H54 (cell line): ENCODE measurements around the gene RPGRIP1L.
A peak's percentile ranks its signal among the peaks of the same experiment; 100 is the strongest.

Experiments used
- DNase-seq: peaks from one replicate; pipeline ENCODE4 v3.0.0; 2011; ENCODE audit warnings: low spot score, mixed read lengths; ENCODE audit not compliant: insufficient read length
- FAIRE-seq: peaks from 3 replicates; lab custom pipeline; 2011; peaks lifted over from hg19 to GRCh38; lab: Jason Lieb, UNC
- POLR2A ChIP-seq: IDR thresholded peaks from 2 replicates; pipeline ENCODE4 v1.6.1; 2011; ENCODE audit warnings: low read depth, mild to moderate bottlenecking, low read length

The RPGRIP1L gene

DNA sequence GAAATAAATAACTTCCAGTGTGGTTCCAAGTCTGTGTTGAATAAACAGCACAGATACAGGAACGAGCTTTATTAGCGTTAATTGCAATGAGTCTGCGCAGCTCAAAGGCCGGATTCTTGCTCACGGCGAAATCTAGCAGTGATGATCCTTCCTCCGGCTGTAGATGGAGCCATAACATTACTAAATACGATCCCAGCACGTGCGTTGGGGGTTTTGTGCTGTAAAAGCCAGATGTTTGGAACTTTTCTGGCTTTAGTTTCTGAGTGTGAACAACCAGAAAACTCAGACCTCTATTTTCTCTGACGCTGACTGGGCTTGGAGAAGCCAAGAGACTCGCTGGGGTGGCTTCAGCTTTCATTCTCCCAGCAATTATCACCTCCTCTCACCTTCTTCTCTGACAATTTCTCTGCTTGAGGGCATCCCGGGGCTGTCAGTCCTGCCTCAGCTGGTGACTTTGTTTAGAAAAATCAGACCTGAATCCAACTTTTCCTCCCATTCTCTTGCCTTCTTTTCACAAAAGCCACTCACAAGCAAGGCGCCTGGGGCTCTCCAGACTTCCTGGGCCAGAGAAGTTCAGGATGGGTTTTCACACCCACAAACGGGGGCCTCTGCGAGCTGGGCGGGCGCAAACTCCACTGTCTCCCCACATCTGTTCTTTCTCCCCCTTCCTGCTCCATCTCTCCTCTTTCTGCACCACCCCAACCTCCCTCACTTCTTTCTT is 153.5 kb downstream of the RPGRIP1L start:
- FAIRE-seq (no peak), DNase-seq (peak; percentile 35)
- TF ChIP-seq POLR2A = no peak
